Measurements from ENCODE around the gene TBCCD1. TPM values are rescaled to one million over a fixed set of nuclear protein-coding genes. Genes with fewer than 3 reads are reported as not detected.

TBCCD1 gene
- total RNA-seq, 1 donor from 2014 or later, result 16.4 TPM

DNA sequence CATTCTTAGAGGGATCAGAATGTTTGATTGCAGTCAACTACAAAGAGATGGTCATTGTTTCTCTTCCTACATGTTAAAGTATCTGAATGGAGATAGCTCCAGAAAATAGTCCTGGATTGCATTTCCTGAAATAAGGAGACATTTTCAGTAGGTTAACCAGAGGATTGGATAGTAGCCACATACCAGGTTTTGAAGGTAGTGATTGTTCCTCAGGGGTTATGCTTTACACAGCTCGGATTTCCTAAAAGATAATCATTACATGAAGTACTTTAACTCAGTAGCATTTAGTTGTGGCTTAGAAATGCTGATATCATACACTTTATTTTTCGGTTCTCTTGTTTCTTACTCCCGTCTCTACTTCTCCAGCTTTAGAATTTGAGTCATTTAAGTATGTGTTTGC lies 13.6 kb upstream of the TBCCD1 start:
- TF ChIP-seq, protein P1, sequence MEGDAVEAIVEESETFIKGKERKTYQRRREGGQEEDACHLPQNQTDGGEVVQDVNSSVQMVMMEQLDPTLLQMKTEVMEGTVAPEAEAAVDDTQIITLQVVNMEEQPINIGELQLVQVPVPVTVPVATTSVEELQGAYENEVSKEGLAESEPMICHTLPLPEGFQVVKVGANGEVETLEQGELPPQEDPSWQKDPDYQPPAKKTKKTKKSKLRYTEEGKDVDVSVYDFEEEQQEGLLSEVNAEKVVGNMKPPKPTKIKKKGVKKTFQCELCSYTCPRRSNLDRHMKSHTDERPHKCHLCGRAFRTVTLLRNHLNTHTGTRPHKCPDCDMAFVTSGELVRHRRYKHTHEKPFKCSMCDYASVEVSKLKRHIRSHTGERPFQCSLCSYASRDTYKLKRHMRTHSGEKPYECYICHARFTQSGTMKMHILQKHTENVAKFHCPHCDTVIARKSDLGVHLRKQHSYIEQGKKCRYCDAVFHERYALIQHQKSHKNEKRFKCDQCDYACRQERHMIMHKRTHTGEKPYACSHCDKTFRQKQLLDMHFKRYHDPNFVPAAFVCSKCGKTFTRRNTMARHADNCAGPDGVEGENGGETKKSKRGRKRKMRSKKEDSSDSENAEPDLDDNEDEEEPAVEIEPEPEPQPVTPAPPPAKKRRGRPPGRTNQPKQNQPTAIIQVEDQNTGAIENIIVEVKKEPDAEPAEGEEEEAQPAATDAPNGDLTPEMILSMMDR (IDR thresholded peaks at IDR 0.05), result no peak
- no peak overlapping the region for H3K4me3 Mint-ChIP-seq (ENCODE audit: unreplicated experiment)
- no peak for DNase-seq (ENCODE audit: extremely low spot score, unreplicated experiment)
- H3K4me1 Mint-ChIP-seq (ENCODE audit: unreplicated experiment), result no peaks in the 10 kb centered on the region
- no peak overlapping the region for H3K27ac Mint-ChIP-seq (ENCODE audit: unreplicated experiment)
- H3K36me3 Mint-ChIP-seq (ENCODE audit: unreplicated experiment), result peaks cover 59% of the 10 kb centered on the region
- no peaks in the 10 kb centered on the region for H3K9me3 Mint-ChIP-seq (ENCODE audit: unreplicated experiment)
- no peaks in the 10 kb centered on the region for H3K27me3 Mint-ChIP-seq (ENCODE audit: unreplicated experiment)

DNA sequence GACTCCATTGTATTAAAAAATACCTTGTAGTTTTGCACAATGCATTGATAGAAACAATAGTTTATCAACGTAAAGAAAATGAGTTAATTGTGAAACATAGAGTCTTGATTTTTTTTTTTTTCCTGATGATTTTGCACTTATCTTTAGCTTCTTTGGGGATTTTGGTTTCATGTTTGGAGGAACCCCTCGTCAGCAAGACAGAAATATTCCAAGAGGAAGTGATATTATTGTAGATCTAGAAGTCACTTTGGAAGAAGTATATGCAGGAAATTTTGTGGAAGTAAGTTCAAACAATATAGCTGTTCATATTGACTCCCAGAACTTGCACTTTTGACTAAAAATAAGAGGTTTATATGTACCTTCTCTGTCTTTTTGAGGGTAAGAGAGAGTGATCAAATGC lies 10.4 kb upstream of the TBCCD1 start:
- no peak for DNase-seq (ENCODE audit: extremely low spot score, unreplicated experiment)
- no peaks in the 10 kb centered on the region for H3K4me1 Mint-ChIP-seq (ENCODE audit: unreplicated experiment)
- TF ChIP-seq, protein P1 (IDR thresholded peaks at IDR 0.05), result no peak
- H3K4me3 Mint-ChIP-seq (ENCODE audit: unreplicated experiment), result no peak overlapping the region
- peaks cover 54% of the 10 kb centered on the region for H3K36me3 Mint-ChIP-seq (ENCODE audit: unreplicated experiment)
- H3K27me3 Mint-ChIP-seq (ENCODE audit: unreplicated experiment), result no peaks in the 10 kb centered on the region
- no peaks in the 10 kb centered on the region for H3K9me3 Mint-ChIP-seq (ENCODE audit: unreplicated experiment)
- no peak overlapping the region for H3K27ac Mint-ChIP-seq (ENCODE audit: unreplicated experiment)

DNA sequence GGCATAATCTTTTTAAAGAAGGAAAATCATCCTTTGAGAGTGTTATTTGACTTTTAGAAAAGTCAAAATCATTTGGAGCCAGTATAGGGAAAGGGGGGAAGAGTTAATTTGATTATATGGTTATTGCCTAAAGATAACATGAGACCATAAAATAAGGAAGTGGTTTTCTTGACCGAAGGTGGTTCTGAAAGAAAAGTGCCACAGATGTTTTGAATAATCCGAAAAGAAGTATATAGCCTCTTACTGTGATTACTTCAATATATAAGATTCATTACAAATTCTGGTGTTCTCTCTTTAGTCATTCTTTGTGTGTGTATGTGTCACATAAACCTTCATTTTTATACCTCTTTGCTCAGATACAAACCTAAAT lies 4.5 kb upstream of the TBCCD1 start:
- Mint-ChIP-seq H3K9me3 (ENCODE audit: unreplicated experiment) (no peaks in the 10 kb centered on the region), H3K27ac (ENCODE audit: unreplicated experiment) (peak overlapping the region; percentile 89), H3K36me3 (ENCODE audit: unreplicated experiment) (peaks cover 27% of the 10 kb centered on the region), H3K4me1 (ENCODE audit: unreplicated experiment) (peaks cover 31% of the 10 kb centered on the region), H3K4me3 (ENCODE audit: unreplicated experiment) (peak overlapping the region; percentile 90), H3K27me3 (ENCODE audit: unreplicated experiment) (no peaks in the 10 kb centered on the region)
- DNase-seq (ENCODE audit: extremely low spot score, unreplicated experiment), result no peak
- TF ChIP-seq, protein P1 (IDR thresholded peaks at IDR 0.05), result no peak

DNA sequence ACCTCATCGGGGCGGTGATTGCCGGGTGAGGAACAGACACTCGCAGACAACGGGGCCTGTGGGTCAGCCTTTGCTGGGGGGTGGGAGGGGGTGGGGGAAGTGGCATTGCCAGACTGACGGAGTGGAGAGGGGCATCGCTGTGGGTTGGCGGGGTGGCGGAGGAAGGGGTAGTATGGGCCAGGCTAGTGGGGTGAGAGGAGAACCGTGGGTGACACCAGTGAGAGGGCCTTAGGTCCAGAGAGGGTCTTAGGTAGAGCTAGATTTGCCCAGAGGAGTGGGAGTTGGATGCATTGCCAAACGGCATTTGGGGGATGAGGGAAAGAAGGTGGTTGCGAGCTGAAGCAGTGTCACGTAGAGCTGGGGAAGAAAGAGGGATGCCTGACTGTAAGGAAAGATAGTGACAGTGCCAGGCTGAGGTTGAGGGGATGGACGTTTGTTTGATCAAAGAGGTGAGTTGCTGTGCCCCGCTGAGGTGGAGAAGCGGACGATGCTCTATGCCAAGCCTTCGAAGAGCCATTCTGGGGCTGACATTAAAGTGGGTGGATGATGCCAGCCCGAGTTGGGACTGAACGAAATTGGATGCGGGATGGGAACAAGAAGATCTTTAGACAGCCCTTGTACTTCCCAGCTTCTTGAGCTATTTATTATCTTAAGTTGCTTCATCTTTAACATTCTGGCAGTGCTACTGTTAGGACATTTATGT lies 4.0 kb upstream of the TBCCD1 start:
- peak overlapping the region; percentile 89 for H3K27ac Mint-ChIP-seq (ENCODE audit: unreplicated experiment)
- H3K4me1 Mint-ChIP-seq (ENCODE audit: unreplicated experiment), result peaks cover 35% of the 10 kb centered on the region
- peak overlapping the region; percentile 90 for H3K4me3 Mint-ChIP-seq (ENCODE audit: unreplicated experiment)
- peaks cover 23% of the 10 kb centered on the region for H3K36me3 Mint-ChIP-seq (ENCODE audit: unreplicated experiment)
- H3K9me3 Mint-ChIP-seq (ENCODE audit: unreplicated experiment), result no peaks in the 10 kb centered on the region
- H3K27me3 Mint-ChIP-seq (ENCODE audit: unreplicated experiment), result no peaks in the 10 kb centered on the region
- no peak for DNase-seq (ENCODE audit: extremely low spot score, unreplicated experiment)
- TF ChIP-seq, protein P1 (IDR thresholded peaks at IDR 0.05), result no peak

DNA sequence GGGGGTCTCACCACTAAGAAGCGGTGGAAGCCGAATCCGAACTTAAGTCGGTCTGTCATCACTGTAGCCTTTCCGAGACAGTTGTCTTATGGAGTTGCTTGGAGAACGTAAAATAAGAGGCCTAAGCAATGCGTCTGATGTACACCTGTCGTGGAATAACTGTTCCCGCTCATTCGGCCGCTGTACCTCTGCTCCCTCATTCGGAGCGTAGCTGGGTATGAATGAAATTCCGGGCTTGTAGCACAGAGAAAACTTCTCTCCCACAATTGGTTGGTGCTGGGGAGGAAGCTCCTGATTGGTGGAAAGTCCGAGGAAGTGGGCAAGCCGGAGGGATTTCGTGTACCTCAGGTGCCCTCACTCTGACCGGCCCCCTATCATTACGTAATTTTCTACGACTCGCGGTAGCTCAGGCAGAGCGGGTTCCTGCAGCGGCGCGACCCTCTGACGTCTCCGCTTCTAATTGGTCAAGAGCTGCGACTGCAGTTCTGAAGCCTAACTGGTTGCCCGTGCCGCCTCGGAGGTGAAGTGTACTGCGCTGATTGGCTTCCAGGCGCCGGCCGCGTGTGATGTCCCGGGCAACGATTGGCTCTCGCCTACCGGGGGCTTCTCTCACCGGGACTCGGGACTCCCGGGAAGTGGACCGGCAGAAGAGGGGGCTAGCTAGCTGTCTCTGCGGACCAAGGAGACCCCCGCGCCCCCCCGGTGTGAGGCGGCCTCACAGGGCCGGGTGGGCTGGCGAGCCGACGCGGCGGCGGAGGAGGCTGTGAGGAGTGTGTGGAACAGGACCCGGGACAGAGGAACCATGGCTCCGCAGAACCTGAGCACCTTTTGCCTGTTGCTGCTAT lies 3.2 kb upstream of the TBCCD1 start, which contains the start of gene DNAJB11:
Gene DNAJB11, plus strand, starts transcription at position 625 of the 845 bp plus-strand sequence. Its CDS starts 178 bp downstream, at position 803.
- no peaks in the 10 kb centered on the region for H3K9me3 Mint-ChIP-seq (ENCODE audit: unreplicated experiment)
- H3K4me1 Mint-ChIP-seq (ENCODE audit: unreplicated experiment), result peaks cover 36% of the 10 kb centered on the region
- peak; percentile 99 for DNase-seq (ENCODE audit: extremely low spot score, unreplicated experiment)
- TF ChIP-seq, protein P1 (IDR thresholded peaks at IDR 0.05), result no peak
- H3K36me3 Mint-ChIP-seq (ENCODE audit: unreplicated experiment), result peaks cover 15% of the 10 kb centered on the region
- H3K27me3 Mint-ChIP-seq (ENCODE audit: unreplicated experiment), result no peaks in the 10 kb centered on the region
- H3K27ac Mint-ChIP-seq (ENCODE audit: unreplicated experiment), result peak within 1 kb of the TSS; percentile 89
- peak within 1 kb of the TSS; percentile 90 for H3K4me3 Mint-ChIP-seq (ENCODE audit: unreplicated experiment)
